ENCODE results near the gene RMDN2. TPM values are rescaled to one million over a fixed set of nuclear protein-coding genes. Genes with fewer than 3 reads are reported as not detected.

Gene RMDN2
- total RNA-seq, 1 donor from 2014 or later = 6.5 TPM

- Histone ChIP-seq H3K27ac (replicated peaks) (no peak overlapping the region), H3K4me1 (no peaks in the 10 kb centered on the region), H3K27me3 (ENCODE audit: low read depth) (no peaks in the 10 kb centered on the region), H3K4me3 (no peak overlapping the region), H3K9me3 (replicated peaks) (no peaks in the 10 kb centered on the region), H3K36me3 (no peaks in the 10 kb centered on the region)
- no peak for TF ChIP-seq CTCF (IDR thresholded peaks at IDR 0.05; ENCODE audit: borderline replicate concordance)
- intact Hi-C loops (cut with micrococcal nuclease) = no loop called here
- no peak for DNase-seq
Observed at GRCh38 chr2:37904993-37905392, 20.1 kb upstream of the RMDN2 start.

- Histone ChIP-seq H3K4me3 (no peak overlapping the region), H3K36me3 (no peaks in the 10 kb centered on the region), H3K27ac (replicated peaks) (no peak overlapping the region), H3K9me3 (replicated peaks) (no peaks in the 10 kb centered on the region), H3K27me3 (ENCODE audit: low read depth) (no peaks in the 10 kb centered on the region), H3K4me1 (no peaks in the 10 kb centered on the region)
- DNase-seq = no peak
- intact Hi-C loops (cut with micrococcal nuclease) = no loop called here
- no peak for TF ChIP-seq CTCF (IDR thresholded peaks at IDR 0.05; ENCODE audit: borderline replicate concordance)
Observed at GRCh38 chr2:37906131-37906530, 19.0 kb upstream of the RMDN2 start.

GRCh38 chr2:37907501-37908225 is 17.4 kb upstream of the RMDN2 start:
- no peak for DNase-seq
- no peaks in the 10 kb centered on the region for H3K36me3 ChIP-seq
- H3K4me1 ChIP-seq = no peaks in the 10 kb centered on the region
- no peaks in the 10 kb centered on the region for H3K27me3 ChIP-seq (ENCODE audit: low read depth)
- no peaks in the 10 kb centered on the region for H3K9me3 ChIP-seq (replicated peaks)
- no peak overlapping the region for H3K4me3 ChIP-seq
- intact Hi-C loops (cut with micrococcal nuclease) = no loop called here
- no peak overlapping the region for H3K27ac ChIP-seq (replicated peaks)
- no peak for TF ChIP-seq CTCF (IDR thresholded peaks at IDR 0.05; ENCODE audit: borderline replicate concordance)

GRCh38 chr2:37911296-37911873 is 13.7 kb upstream of the RMDN2 start:
- Histone ChIP-seq H3K9me3 (replicated peaks) (no peaks in the 10 kb centered on the region), H3K4me1 (peaks cover 3% of the 10 kb centered on the region), H3K27me3 (ENCODE audit: low read depth) (no peaks in the 10 kb centered on the region), H3K36me3 (no peaks in the 10 kb centered on the region), H3K27ac (replicated peaks) (no peak overlapping the region), H3K4me3 (no peak overlapping the region)
- no peak for DNase-seq
- intact Hi-C loops (cut with micrococcal nuclease) = no loop called here
- no peak for TF ChIP-seq CTCF (IDR thresholded peaks at IDR 0.05; ENCODE audit: borderline replicate concordance)

- TF ChIP-seq CTCF (IDR thresholded peaks at IDR 0.05; ENCODE audit: borderline replicate concordance) = no peak
- Histone ChIP-seq H3K27ac (replicated peaks) (no peak overlapping the region), H3K9me3 (replicated peaks) (no peaks in the 10 kb centered on the region), H3K36me3 (no peaks in the 10 kb centered on the region), H3K4me1 (peaks cover 9% of the 10 kb centered on the region), H3K4me3 (no peak overlapping the region), H3K27me3 (ENCODE audit: low read depth) (no peaks in the 10 kb centered on the region)
- no peak for DNase-seq
- intact Hi-C loops (cut with micrococcal nuclease) = no loop called here
Observed at GRCh38 chr2:37912056-37912455, 13.0 kb upstream of the RMDN2 start.
